Pericardium fibroblast (primary cell): ENCODE data around the gene GIPC1. TPM values are rescaled to one million over a fixed set of nuclear protein-coding genes. Genes with fewer than 3 reads are reported as not detected.

Experiments
- total RNA-seq: library from RNA; depleted of rRNA; stranded (reverse); fragments of >200 nt; gene quantifications from 2 replicates; pipeline ENCODE4 v1.2.3, GENCODE V29; 2015

The GIPC1 gene
- total RNA-seq: 91.2 and 144 TPM in 2 replicates

GRCh38 chr19:14496029-14496833 is at the start of gene GIPC1:
Gene GIPC1, minus strand, starts transcription at chr19:14496127. Its CDS starts 13,151 bp downstream, at chr19:14482976.

GRCh38 chr19:14529254-14530004 is 33.5 kb upstream of the GIPC1 start, which contains the start of gene TECR:
Gene TECR, plus strand, starts transcription at chr19:14529594. Its CDS starts 103 bp downstream, at chr19:14529697.

GRCh38 chr19:14517840-14518505 is 22.0 kb upstream of the GIPC1 start, which contains the start of gene DNAJB1:
Gene DNAJB1, minus strand, starts transcription at chr19:14518397. Its CDS starts 48 bp downstream, at chr19:14518349.

GRCh38 chr19:14475251-14476073 is 20.5 kb downstream of the GIPC1 start, which contains the start of gene PTGER1:
Gene PTGER1, minus strand, starts transcription at chr19:14475354. Its CDS starts 1,034 bp downstream, at chr19:14474320.

GRCh38 chr19:14432791-14433553 is 63.0 kb downstream of the GIPC1 start, which contains the start of gene PKN1:
Gene PKN1, plus strand, starts transcription at chr19:14433306. Its CDS starts 216 bp downstream, at chr19:14433522.

Other genes starting within 250 kb of the GIPC1 start
- 10.0 and 12.9 TPM in 2 replicates for gene ADGRE5, start 114.7 kb downstream of the GIPC1 start, total RNA-seq
- 28.9 and 55.7 TPM in 2 replicates for gene DDX39A, start 76.8 kb downstream of the GIPC1 start, total RNA-seq
- gene PKN1, start 62.8 kb downstream of the GIPC1 start, total RNA-seq: 97.4 and 115 TPM in 2 replicates
- gene PTGER1, start 20.8 kb downstream of the GIPC1 start, total RNA-seq: 3.0 and 8.2 TPM in 2 replicates
- gene DNAJB1, start 22.3 kb upstream of the GIPC1 start, total RNA-seq: 90.6 and 96.5 TPM in 2 replicates
- 51.3 and 61.5 TPM in 2 replicates for gene TECR, start 33.5 kb upstream of the GIPC1 start, total RNA-seq
- gene NDUFB7, start 75.9 kb upstream of the GIPC1 start, total RNA-seq: 282 and 361 TPM in 2 replicates
- gene CLEC17A, start 87.0 kb upstream of the GIPC1 start, total RNA-seq: not detected in 2 replicates
- gene ADGRE3, start 178.7 kb upstream of the GIPC1 start, total RNA-seq: not detected in 2 replicates
- gene ZNF333, start 193.9 kb upstream of the GIPC1 start, total RNA-seq: 10.9 and 17.6 TPM in 2 replicates